ENCODE data around the gene SLCO3A1. TPM values are rescaled to one million over a fixed set of nuclear protein-coding genes. Genes with fewer than 3 reads are reported as not detected.

The SLCO3A1 gene
- total RNA-seq, 4 donors from 2014 or later: 4.4 to 66.2 (median 5.1) TPM

GRCh38 chr15:91919014-91919534, 65.6 kb downstream of the SLCO3A1 start:
- in situ Hi-C loops (cut with MboI; ENCODE audit: low pct_ligation_motif_present in 1 of 4, low pct_unique_long_range_greater_than_20kb in 1 of 4, low sequenced_read_pairs in 3 of 4): no loop called here
- Histone ChIP-seq H3K9me3 (no peaks in the 10 kb centered on the region), H3K27me3 (no peaks in the 10 kb centered on the region), H3K4me3 (no peak overlapping the region), H3K4me1 (peaks cover 7 to 36% (median 32%) of the 10 kb centered on the region in 4 donors), H3K27ac (no peak overlapping the region), H3K36me3 (no peaks in the 10 kb centered on the region)
- no peak for DNase-seq
- 96% methylated on average over 15 of the region's 15 CpGs; no CpG with 5 or more reads in 1 of the 2 donors for WGBS, 2 donors (ENCODE audit: low coverage in 1 of 2)
- intact Hi-C loops (cut with DNase I; ENCODE audit: low total_unique reads): no loop called here
- no peak for TF ChIP-seq POLR2A (IDR thresholded peaks at IDR 0.05)
- TF ChIP-seq POLR2AphosphoS5 (IDR thresholded peaks at IDR 0.05): no peak
- TF ChIP-seq, protein P1, sequence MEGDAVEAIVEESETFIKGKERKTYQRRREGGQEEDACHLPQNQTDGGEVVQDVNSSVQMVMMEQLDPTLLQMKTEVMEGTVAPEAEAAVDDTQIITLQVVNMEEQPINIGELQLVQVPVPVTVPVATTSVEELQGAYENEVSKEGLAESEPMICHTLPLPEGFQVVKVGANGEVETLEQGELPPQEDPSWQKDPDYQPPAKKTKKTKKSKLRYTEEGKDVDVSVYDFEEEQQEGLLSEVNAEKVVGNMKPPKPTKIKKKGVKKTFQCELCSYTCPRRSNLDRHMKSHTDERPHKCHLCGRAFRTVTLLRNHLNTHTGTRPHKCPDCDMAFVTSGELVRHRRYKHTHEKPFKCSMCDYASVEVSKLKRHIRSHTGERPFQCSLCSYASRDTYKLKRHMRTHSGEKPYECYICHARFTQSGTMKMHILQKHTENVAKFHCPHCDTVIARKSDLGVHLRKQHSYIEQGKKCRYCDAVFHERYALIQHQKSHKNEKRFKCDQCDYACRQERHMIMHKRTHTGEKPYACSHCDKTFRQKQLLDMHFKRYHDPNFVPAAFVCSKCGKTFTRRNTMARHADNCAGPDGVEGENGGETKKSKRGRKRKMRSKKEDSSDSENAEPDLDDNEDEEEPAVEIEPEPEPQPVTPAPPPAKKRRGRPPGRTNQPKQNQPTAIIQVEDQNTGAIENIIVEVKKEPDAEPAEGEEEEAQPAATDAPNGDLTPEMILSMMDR (IDR thresholded peaks at IDR 0.05): no peak
- TF ChIP-seq EP300 (IDR thresholded peaks at IDR 0.05; ENCODE audit: low read depth): no peak

DNA sequence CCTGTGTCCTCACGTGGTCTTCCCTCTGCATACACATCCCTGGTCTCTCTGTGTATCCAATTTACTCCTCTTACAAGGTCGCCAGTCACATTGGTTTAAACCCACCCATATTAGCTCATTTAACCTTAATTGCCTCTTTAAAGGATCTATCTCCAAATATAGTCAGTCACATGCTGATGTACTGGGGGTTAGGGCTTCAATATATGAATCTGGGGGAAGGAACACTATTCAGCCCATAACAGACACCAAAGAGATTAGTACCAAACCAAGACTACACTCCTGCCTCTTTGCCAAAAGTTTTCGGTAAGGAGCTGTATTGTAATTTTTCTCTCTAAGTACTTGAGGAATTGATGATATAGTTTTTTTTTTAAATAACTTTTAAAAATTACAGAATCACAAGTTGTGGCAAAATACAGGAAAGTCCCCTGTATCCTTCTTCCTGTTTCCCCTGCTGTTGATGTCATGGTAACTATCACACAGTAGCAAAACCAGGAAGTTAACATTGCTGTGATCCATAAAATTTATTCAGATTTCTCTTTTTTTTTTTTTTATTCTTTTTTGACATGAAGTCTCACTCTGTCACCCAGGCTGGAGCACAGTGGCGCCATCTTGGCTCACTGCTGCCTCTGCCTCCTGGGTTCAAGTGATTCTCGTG, 67.8 kb downstream of the SLCO3A1 start:
- Histone ChIP-seq H3K27ac (peak overlapping the region in 3 of 4 donors; percentile 38 to 45 (median 41)), H3K4me3 (no peak overlapping the region), H3K27me3 (no peaks in the 10 kb centered on the region), H3K36me3 (no peaks in the 10 kb centered on the region), H3K4me1 (peaks cover 7 to 51% (median 36%) of the 10 kb centered on the region in 4 donors), H3K9me3 (no peaks in the 10 kb centered on the region)
- WGBS, 2 donors (ENCODE audit: low coverage in 1 of 2): 59 to 70% methylated on average over 5 of the region's 5 CpGs
- in situ Hi-C loops (cut with MboI; ENCODE audit: low pct_ligation_motif_present in 1 of 4, low pct_unique_long_range_greater_than_20kb in 1 of 4, low sequenced_read_pairs in 3 of 4) (no loop called here), intact Hi-C loops (cut with DNase I; ENCODE audit: low total_unique reads) (no loop called here)
- no peak for DNase-seq
- TF ChIP-seq EP300 (IDR thresholded peaks at IDR 0.05; ENCODE audit: low read depth) (no peak), POLR2A (IDR thresholded peaks at IDR 0.05) (no peak), POLR2AphosphoS5 (IDR thresholded peaks at IDR 0.05) (no peak)
- TF ChIP-seq, protein P1 (IDR thresholded peaks at IDR 0.05): no peak

DNA sequence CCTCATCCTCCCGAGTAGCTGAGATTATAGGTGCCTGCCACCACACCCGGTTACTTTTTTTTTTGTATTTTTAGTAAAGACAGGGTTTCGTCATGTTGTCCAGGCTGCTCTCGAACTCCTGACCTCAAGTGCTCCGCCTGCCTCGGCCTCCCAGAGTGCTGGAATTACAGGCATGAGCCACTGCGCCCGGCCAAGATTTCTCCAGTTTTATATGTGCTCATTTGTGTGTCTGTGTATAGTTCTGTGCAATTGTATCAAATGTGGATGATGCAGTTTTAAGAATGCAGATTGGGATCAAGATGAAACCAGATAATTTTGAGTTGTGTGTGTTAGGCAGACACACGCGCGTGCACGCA, 68.3 kb downstream of the SLCO3A1 start:
- intact Hi-C loops (cut with DNase I; ENCODE audit: low total_unique reads): no loop called here
- WGBS, 2 donors (ENCODE audit: low coverage in 1 of 2): 60 to 68% methylated on average over 6 to 12 of the region's 12 CpGs
- no peak for DNase-seq
- H3K27me3 ChIP-seq: no peaks in the 10 kb centered on the region
- in situ Hi-C loops (cut with MboI; ENCODE audit: low pct_ligation_motif_present in 1 of 4, low pct_unique_long_range_greater_than_20kb in 1 of 4, low sequenced_read_pairs in 3 of 4): no loop called here
- no peak for TF ChIP-seq POLR2A (IDR thresholded peaks at IDR 0.05)
- TF ChIP-seq POLR2AphosphoS5 (IDR thresholded peaks at IDR 0.05): no peak
- peaks cover 7 to 54% (median 38%) of the 10 kb centered on the region in 4 donors for H3K4me1 ChIP-seq
- H3K4me3 ChIP-seq: no peak overlapping the region
- H3K27ac ChIP-seq: peak overlapping the region in 3 of 4 donors; percentile 38 to 45 (median 41)
- H3K9me3 ChIP-seq: no peaks in the 10 kb centered on the region
- no peaks in the 10 kb centered on the region for H3K36me3 ChIP-seq

DNA sequence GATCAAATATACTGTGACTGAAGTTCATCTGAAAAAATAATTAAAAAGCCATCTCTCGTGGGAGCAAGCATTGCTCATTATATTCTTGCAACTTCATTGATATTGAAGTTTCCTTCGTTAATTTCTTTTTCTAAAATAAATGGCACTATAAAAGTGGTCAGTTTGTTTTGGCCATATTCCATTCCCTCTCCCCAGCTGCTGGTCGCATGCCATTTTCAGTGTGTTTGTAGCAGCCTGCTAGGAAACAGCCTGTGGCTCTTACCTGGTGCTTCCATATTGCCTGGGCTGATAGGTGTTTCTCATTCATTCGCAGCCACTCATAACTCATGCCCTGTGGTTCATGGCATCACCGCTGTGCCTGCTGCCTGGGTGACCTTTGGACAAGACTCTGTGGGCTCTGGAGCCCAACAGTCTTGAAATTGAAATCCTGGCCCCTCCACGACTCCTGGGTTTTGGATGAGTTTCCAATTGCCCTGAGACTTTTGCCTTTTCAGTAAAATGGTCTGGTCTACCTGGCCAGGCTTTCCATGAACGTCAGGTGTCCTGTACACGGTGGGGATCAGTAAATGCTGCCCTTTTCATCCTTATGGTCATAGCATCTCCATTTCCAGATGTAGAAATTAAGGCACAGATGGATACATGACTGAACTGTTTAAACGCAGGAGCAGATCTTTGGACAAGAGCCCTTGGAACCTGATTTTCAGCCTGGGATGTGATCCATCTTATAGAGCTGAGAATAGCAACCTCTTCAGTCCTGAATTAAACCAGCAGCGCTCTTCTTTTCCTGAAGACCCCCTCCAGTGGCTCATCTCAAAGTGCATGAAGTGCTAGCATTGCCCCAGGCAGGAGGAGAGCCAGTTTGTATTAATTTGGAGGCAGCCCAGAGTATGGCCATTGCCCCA, 69.4 kb downstream of the SLCO3A1 start:
- in situ Hi-C loops (cut with MboI; ENCODE audit: low pct_ligation_motif_present in 1 of 4, low pct_unique_long_range_greater_than_20kb in 1 of 4, low sequenced_read_pairs in 3 of 4): no loop called here
- WGBS, 2 donors (ENCODE audit: low coverage in 1 of 2): 60 to 79% methylated on average over 3 to 10 of the region's 10 CpGs
- intact Hi-C loops (cut with DNase I; ENCODE audit: low total_unique reads): no loop called here
- Histone ChIP-seq H3K4me3 (no peak overlapping the region), H3K4me1 (peaks cover 9 to 63% (median 42%) of the 10 kb centered on the region in 4 donors), H3K9me3 (no peaks in the 10 kb centered on the region), H3K27ac (peak overlapping the region in 1 of 4 donors; percentile 18), H3K36me3 (no peaks in the 10 kb centered on the region), H3K27me3 (no peaks in the 10 kb centered on the region)
- no peak for TF ChIP-seq POLR2AphosphoS5 (IDR thresholded peaks at IDR 0.05)
- TF ChIP-seq EP300 (IDR thresholded peaks at IDR 0.05; ENCODE audit: low read depth): no peak
- TF ChIP-seq, protein P1 (IDR thresholded peaks at IDR 0.05): no peak
- no peak for TF ChIP-seq POLR2A (IDR thresholded peaks at IDR 0.05)
- no peak for DNase-seq

Data from transverse colon (tissue), 4 donors.